ENCODE results near the gene TKTL1.

TKTL1 gene

GRCh38 chrX:154362085-154362742, 66.6 kb downstream of the TKTL1 start:
- no peak for DNase-seq (ENCODE audit: low spot score)

DNA sequence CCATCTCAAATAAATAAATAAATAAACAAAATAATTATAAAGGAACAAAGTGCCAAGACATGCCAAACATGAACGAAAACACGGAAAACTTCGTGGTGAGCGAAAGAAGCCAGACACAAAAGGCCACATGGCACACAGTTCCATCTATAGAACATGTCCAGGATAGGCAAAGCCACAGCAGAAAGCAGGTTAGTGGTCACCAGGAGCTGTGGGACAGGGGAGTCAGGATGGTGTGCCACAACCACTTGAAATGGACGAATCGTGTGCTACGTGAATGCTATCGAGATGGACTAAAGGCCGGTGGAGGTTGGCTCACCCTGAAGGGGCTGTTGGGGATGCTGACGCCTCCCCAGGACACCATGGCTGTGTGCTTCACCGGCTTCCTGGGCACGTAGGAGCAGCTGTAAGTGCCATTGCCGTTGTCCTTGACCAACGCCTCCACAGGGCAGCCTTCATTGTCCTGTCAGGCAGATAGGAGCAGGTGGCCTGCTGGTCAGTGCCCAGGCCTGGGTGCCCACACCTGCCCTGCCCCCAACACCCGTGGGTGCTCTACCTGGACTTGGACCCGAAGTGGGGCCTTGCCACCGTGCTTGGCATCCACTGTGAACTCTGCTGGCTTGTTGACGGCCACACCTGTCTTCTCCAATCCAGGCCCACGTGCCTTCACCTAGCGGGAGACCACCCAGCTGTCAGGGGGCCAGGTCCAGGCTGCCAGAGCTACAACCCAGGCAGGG, 68.3 kb downstream of the TKTL1 start:
- no peak for DNase-seq (ENCODE audit: low spot score)

GRCh38 chrX:154365052-154365600, 69.5 kb downstream of the TKTL1 start:
- DNase-seq (ENCODE audit: low spot score): no peak

DNA sequence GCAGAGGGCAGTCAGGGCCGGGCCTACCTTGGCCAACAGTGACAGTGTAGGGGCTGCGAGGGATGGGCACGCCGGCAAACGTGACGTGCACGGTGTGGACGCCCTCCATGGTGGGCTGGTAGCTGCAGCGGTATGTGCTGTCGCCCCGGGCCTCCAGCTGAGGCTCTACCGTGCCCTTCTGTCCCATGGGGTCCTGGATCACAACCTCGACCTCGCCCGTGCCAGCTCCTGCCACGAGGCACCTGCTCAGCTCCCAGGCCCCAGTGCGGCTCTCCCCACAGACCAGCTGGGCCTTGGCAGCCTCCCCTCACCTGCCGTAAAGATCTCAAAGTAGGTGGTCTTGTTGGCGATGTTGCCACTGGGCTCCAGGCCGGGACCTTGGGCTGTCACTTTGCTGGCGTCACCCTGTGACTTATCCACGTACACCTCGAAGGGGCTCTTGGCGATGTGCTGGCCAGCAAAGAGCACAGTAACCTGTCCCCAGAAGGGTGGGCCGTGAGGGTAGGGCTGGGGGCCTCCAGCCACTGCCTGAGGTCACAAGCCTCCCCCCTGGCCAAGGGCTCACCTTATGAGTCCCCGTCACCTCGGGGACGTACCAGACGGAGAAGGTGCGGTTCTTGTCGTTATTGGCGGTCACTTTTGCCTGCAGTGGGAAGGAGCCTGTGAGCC, 70.5 kb downstream of the TKTL1 start:
- no peak for DNase-seq (ENCODE audit: low spot score)

DNA sequence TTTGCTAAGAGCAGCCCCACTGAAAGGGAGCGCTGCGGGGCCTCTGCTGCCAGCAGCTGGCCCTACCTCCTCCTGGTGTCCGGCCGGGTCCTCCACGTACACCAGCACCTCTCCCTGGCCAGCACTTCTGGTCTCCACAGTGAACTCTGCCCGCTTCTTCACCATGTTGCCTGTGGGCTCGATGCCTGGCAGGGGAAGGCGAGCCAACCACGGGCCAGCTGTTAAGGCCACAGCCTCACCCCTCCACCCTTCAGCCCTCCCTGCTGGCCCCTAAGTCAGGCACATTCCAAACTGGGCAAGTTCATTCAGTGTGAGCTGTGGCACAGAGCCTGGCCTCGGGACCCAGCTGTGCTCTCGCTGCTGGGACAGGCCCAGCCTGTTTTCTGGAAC, 71.1 kb downstream of the TKTL1 start:
- no peak for DNase-seq (ENCODE audit: low spot score)

- no peak for DNase-seq (ENCODE audit: low spot score)
Measured at GRCh38 chrX:154367474-154368308, 72.1 kb downstream of the TKTL1 start.

DNA sequence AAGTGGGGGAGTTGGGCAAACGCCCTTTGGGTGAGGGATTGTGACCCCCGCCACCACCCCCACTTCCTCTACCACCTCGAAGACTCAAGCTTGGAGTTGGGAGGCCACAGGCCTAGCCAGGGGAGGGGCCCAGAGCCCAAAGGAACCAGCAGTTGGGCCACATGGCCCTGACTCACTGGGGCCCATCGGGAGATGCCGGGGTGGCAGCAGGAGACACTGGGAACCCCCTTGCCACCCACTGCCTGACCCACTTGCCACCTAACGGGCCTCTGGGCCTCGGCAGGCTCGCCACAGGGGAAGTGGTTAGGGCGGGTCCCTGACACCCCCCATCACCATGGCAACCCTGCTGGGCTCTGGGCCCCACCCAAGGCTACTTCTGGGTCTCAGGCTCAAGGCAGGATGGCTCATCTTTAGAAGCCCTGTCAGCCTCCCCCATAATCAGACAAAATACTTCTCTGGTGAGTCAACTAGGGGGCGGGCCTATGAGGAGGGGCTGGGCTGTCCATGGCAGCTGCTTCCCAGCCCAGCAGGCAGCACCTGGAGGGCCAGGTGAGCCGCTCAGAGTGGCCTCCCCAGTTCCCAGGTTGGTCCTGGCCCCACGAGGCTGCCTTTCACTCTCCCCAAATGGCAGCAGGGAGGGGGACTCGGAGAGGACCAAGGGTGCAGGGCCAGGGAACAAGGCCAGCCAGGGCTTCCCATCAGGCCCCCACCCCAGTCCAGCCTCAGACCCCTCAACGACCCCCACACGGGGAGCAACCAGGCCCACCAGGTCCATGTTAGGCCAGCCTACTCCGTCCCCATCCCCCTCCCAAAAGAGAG, 73.2 kb downstream of the TKTL1 start:
- DNase-seq (ENCODE audit: low spot score): peak; percentile 79

DNA sequence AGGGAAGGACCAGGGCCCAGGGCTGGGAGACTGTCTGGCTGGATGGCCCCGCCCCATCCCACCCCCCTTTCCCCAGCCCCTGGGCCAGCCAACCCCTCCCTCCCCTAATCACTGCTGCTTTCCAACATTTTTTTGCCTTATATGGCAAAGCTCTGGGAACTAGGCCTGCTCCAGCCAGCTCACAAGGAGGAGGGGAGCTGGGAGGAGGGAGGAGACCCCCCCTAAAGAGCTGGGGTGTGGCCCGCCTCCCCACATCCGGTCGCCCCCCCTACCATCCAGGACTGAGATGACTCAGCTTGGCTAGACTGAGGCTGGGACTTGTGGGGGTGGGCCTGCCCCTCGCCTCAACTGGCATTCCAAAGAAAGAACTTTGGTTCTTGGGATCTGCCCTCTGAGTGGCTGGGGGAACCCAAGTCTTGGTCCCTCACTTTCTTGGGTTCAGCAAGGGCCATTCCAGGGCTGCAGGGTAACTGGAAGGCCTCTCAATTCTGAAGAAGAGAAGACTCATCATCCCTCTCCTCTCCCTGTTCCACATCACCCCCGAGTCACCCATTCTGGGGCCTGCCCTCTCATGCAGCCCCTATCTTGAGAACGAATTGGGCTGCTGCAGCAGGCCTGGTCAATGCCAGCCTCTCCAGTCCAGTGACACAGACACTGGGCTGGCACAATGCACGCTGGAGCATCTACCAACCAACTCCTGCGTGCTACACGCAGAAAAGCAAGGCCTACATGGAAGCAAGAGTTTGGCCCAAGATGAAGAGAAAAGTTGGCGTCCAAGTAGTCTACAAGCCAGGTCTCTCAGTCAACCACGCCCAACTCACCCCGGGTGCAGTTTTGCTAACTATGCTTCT, 74.1 kb downstream of the TKTL1 start:
- DNase-seq (ENCODE audit: low spot score): peak; percentile 21

DNA sequence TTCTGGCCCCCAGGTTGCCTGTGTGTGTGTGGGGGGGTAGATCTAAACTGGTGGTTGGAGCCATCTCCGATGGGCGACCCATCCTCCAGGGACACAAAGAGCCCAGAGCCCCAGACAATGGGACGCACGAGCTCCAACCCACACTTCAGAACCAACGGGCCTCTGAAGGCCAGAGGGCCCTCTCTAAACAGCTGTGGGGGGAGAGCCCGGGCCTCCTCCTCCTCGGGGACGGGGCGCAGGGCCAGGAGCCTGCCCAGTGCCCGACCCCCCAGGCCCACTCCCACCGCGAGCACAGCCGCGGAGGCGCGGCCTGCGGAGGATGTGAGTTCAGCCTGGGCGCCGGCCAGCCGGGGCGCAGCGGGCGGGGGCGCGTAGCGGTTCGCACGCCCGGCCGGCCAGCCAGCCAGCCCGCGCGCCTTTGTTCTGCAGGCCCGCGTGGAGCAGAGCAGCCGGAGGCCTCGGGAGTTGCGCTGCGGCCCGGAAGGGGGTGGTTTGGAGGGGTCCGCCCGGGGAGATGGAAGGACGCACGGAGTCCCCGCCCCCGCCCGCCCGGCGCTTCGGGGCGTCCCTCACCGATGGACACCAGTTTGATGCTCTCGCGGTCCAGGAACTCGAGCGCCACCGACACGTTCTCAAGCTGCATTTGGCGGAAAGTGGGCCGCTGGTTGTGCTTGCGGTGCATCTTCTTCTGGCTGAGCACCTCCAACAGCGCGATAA, 74.9 kb downstream of the TKTL1 start:
- peak; percentile 10 for DNase-seq (ENCODE audit: low spot score)

GRCh38 chrX:154371017-154371788, 75.6 kb downstream of the TKTL1 start:
- DNase-seq (ENCODE audit: low spot score): peak; percentile 78

DNA sequence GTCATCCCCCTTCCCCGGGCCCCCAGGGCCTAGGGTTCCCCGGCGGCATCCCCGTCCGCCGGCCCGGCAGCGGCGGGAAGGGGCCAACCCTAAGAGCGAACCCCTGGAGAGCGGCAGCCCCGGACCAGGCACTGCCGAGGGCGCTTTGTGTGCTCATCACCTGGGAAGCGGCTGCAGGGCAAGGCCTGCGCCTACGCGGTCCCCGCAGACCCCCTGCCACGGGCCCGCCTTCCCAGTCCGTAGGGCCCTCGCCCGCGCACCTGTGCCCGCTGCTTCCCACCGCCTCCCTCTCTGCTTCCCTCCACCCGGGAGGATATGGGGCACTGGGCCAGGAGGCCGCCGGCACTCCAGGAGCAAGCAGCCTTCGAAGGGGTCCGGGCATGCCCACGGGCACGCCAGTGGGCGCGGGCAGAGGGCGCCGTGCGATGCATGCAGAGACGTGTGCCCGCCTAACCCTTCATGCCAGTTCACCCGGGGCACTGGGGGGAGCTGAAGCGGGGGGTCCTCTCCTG, 76.2 kb downstream of the TKTL1 start:
- DNase-seq (ENCODE audit: low spot score): no peak

GRCh38 chrX:154372612-154373022, 77.0 kb downstream of the TKTL1 start:
- DNase-seq (ENCODE audit: low spot score): peak; percentile 28

DNA sequence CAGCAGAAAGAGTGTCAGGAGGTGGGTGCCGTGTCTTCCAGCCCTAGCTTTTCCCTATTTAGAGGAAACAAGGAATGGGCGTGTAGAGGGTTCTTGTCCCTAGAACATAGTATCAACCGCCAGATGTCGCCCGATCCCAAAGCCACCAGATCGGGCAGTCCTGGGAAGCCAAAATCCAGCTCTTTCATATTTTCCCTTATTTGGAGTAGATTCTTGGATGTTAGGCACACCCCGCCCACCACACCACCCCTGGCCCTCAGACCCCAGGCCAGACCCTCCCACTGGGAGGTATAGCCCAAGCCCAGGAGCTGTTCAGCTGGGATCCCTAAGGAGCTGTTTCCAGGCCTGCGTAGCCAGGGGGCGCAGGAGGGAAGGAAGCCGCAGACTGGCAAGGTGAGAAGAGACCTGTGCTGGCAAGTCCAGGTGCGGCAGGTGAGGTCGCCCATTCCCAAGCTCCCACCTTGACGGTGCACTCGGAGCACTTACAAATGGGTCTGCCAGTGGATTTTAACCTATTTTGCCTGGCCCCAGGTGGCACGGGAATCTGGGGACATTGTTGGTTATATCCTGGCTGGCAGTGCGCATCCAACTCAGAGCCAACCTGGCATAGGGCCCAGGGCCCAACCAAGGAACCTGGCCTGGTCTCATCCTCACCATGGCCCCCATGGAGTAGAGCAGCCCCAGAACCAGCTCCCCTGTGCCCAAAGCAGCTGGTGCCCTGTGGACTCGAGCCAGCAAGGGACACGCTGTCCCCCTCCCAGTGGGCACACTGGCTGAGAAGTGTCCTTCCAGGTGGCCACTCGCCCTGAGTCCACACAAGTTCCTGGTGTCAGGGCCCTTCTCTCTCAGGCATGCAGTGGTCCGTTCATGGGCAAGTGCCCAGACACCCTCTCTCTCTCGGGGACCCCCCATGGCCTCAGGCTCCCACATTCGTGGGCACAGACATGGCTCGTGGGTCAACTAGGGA, 78.0 kb downstream of the TKTL1 start:
- peak; percentile 61 for DNase-seq (ENCODE audit: low spot score)

GRCh38 chrX:154374313-154375155, 78.9 kb downstream of the TKTL1 start, which contains the start of gene FLNA:
TSS of gene FLNA (minus strand) at chrX:154374634. CDS start at chrX:154371245, 3,389 bp downstream.
- peak; percentile 15 for DNase-seq (ENCODE audit: low spot score)

DNA sequence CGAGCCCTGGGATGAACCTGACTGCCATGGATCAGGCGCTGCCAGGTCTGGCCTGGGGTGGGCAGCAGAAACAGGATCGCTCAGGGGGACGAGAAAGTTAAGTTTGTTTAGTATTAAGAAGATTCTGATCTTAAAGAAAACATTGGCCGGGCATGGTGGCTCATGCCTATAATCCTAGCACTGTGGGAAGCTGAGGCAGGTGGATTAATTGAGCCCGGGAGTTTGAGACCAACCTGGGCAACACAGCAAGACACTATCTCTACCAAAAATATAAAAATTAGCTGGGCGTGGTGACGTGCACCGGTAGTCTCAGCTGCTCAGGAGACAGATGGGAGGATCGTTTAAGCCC, 79.5 kb downstream of the TKTL1 start:
- DNase-seq (ENCODE audit: low spot score): no peak

DNA sequence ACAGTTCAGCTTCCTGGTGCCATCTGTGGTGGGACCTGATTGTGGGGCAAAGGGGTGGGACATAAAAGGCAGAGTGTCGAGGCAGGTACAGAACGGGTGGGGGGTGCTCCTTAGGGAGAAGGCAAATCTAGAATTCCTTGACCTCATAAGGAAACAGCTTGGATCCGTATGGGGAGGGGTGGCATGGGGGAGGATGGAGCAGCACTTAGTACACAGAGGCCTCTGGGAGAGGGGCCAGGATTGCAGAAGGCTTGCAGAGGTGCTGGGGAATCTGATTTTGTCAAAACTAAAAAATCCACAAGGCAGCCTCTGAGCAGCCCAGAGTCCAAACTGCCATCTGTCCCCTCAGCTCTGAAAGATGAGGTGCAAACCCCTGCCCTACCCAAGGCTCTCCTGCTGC, 81.2 kb downstream of the TKTL1 start:
- DNase-seq (ENCODE audit: low spot score): no peak

Data from hematopoietic multipotent progenitor cell treated with erythropoietin and hydrocortisone succinate and interleukin-3 and kit ligand, for 15 days (in vitro differentiated cells).